Activated CD8-positive, alpha-beta T cell treated with anti-CD3 and anti-CD28 coated beads, Interleukin-2, amount 10 ng/mL, durations not matched to agents 7 days and 5 days (primary cell): Measurements from ENCODE around the gene NLK. TPM values are rescaled to one million over a fixed set of nuclear protein-coding genes. Genes with fewer than 3 reads are reported as not detected.
"Not testable (repeated sequence)": the region's sequence is repeated elsewhere in the genome, so short reads cannot be mapped to it uniquely, and the experiment has no call there.

Experiments used
- ATAC-seq: fragments of 150-1000 bp; cut with Tn5 transposase; one replicate; pipeline ENCODE4 v1.10.0; 2021; ENCODE audit warnings: moderate library complexity
- CTCF ChIA-PET: fragments of 350-600 bp; sonication (Branson Sonifier 250); formaldehyde crosslinking; loops from one replicate; lab custom pipeline; 2021; ENCODE audit warnings: antibody characterized with exemption; lab: Charles Lee
- POLR2A ChIA-PET: fragments of 350-600 bp; sonication (Branson Sonifier 250); formaldehyde crosslinking; loops from one replicate; lab custom pipeline; 2021; ENCODE audit warnings: antibody characterized with exemption; lab: Charles Lee
- DNase-seq: peaks from one replicate; pipeline ENCODE4 v3.0.0-alpha.2; 2020
- H3K27ac Mint-ChIP-seq: one replicate; pipeline ENCODE4 v1.8.0; 2021; ENCODE audit warnings: mild to moderate bottlenecking, mixed read lengths
- H3K27me3 Mint-ChIP-seq: one replicate; pipeline ENCODE4 v1.8.0; 2021; ENCODE audit warnings: low read depth, mixed read lengths
- H3K36me3 Mint-ChIP-seq: one replicate; pipeline ENCODE4 v1.8.0; 2021; ENCODE audit warnings: low read depth, mixed read lengths
- H3K4me1 Mint-ChIP-seq: one replicate; pipeline ENCODE4 v1.8.0; 2021; ENCODE audit warnings: low read depth, mixed read lengths
- H3K4me3 Mint-ChIP-seq: one replicate; pipeline ENCODE4 v1.8.0; 2021; ENCODE audit warnings: mild to moderate bottlenecking, mixed read lengths
- H3K9me3 Mint-ChIP-seq: one replicate; pipeline ENCODE4 v1.8.0; 2022; ENCODE audit warnings: mixed read lengths; ENCODE audit not compliant: insufficient read depth
- total RNA-seq, 2 experiments: library from RNA; stranded (reverse); gene quantifications; one replicate each; pipeline ENCODE4 v1.2.3, GENCODE V29; 2021

Gene NLK
- total RNA-seq, 2 experiments from 2014 or later: 11.2 to 12.0 TPM

- H3K4me1 Mint-ChIP-seq: peaks cover 18% of the 10 kb centered on the region
- H3K9me3 Mint-ChIP-seq: no peaks in the 10 kb centered on the region
- ChIA-PET POLR2A (no interaction called here), CTCF (no interaction called here)
- peak overlapping the region; percentile 73 for H3K4me3 Mint-ChIP-seq
- ATAC-seq: no peak
- peaks cover 42% of the 10 kb centered on the region for H3K27me3 Mint-ChIP-seq
- no peak for DNase-seq
- peak overlapping the region; percentile 20 for H3K27ac Mint-ChIP-seq
- no peaks in the 10 kb centered on the region for H3K36me3 Mint-ChIP-seq
Observed at GRCh38 chr17:28228109-28228840, 185.8 kb downstream of the NLK start.

DNA sequence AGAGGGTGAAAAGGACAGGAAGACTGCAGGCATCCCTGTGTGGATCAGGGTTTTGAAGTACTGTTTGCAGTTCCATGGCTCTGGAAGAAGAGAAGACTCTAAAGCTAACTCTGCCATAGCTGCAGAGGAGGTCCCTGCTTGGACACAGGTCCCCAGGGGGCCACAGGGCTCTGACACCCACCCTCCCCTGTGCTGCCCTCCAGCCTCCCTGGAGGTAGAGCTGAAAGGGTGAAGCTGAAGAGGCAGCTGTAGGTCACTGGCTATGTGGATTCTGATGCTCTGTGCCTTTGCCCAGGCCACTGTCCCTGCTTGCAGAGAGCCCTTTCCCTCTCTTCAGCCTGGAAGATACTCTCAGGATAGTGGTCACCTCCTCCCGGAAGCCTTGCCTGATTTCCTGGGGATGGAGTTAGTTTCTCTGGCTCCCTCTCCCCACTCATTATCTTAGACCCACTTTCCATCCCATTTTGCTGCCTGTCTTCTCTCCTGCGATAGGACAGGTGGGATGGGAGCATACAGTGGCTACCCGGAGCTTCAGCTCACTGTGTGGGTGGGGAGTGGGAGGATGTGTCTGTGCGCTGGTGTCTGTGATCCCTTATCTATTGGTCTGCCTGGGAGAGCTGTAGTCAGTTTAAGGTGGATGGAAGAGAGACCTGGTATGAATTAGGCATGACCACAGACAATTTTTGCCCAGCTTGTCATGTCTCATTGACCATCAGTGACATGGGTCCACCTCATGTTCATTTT is 186.7 kb downstream of the NLK start:
- H3K4me3 Mint-ChIP-seq: no peak overlapping the region
- ChIA-PET CTCF (interaction anchor here (2.9 kb wide), 1 partner anchor 23 kb away, joined by 9 read pairs; no protein-coding TSS in a partner anchor), POLR2A (no interaction called here)
- DNase-seq: no peak
- H3K27ac Mint-ChIP-seq: no peak overlapping the region
- ATAC-seq: no peak
- no peaks in the 10 kb centered on the region for H3K9me3 Mint-ChIP-seq
- H3K36me3 Mint-ChIP-seq: no peaks in the 10 kb centered on the region
- H3K27me3 Mint-ChIP-seq: peaks cover 42% of the 10 kb centered on the region
- peaks cover 18% of the 10 kb centered on the region for H3K4me1 Mint-ChIP-seq

DNA sequence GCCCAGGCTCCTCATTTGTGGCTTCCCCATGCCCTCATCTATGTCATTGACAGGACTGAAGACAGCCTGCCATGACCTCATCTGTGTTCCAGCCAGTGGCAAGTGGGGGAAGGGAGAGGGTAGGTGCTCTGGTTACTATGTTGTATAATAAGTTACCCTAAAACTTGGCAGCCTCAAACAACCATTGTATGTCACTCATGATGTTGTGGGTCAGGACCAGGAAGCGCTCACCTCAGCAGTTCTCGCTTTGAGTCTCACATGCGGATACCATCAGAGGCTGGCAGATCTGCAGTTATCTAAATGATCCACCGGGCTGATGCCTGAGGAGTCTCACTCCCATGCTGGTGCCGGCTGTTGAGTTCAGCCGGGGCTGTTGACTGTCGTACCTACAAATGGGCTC is 187.5 kb downstream of the NLK start:
- ATAC-seq: peak; percentile 70
- ChIA-PET POLR2A (no interaction called here), CTCF (interaction anchor here (1.3 to 2.9 kb wide), 3 partner anchors 16 to 22 kb away, joined by 3 to 9 read pairs (median 3); no protein-coding TSS in a partner anchor)
- Mint-ChIP-seq H3K27ac (no peak overlapping the region), H3K9me3 (no peaks in the 10 kb centered on the region), H3K36me3 (no peaks in the 10 kb centered on the region), H3K4me1 (peaks cover 18% of the 10 kb centered on the region), H3K27me3 (peaks cover 42% of the 10 kb centered on the region), H3K4me3 (no peak overlapping the region)
- DNase-seq: peak; percentile 42

GRCh38 chr17:28230607-28231006 is 188.1 kb downstream of the NLK start:
- ATAC-seq, H3K4me3 Mint-ChIP-seq, H3K9me3 Mint-ChIP-seq, DNase-seq, POLR2A ChIA-PET, H3K36me3 Mint-ChIP-seq, H3K27ac Mint-ChIP-seq: not testable (repeated sequence)
- Mint-ChIP-seq H3K4me1 (peaks cover 18% of the 10 kb centered on the region), H3K27me3 (peaks cover 42% of the 10 kb centered on the region)
- CTCF ChIA-PET: interaction anchor here (0.9 to 2.9 kb wide), 4 partner anchors 9 to 21 kb away, joined by 3 to 9 read pairs (median 3); no protein-coding TSS in a partner anchor

DNA sequence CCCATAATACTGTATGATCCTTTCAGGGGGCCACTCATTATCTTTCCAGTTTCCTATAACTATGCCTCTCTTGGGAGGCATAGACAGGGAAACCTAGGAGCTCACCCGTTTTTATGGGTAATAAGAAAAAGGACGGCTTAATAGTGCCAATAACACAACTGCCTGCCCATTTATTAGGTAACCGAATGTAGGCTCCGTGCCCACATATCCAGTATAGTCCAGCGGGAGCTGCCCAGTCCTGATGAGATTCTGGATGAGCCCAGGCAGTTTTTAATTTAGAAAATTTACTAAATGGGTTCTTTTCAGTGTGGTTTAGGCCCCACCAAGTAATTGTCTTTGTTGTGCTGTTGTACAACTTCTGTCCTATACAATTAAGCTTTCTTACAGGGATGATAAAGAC is 189.1 kb downstream of the NLK start:
- H3K4me1 Mint-ChIP-seq: peaks cover 18% of the 10 kb centered on the region
- DNase-seq, H3K36me3 Mint-ChIP-seq, H3K27ac Mint-ChIP-seq, POLR2A ChIA-PET, H3K9me3 Mint-ChIP-seq, H3K4me3 Mint-ChIP-seq, ATAC-seq: not testable (repeated sequence)
- CTCF ChIA-PET: interaction anchor here (0.7 to 2.9 kb wide), 5 partner anchors 8 to 338 kb away, joined by 3 to 9 read pairs (median 3); no protein-coding TSS in a partner anchor
- H3K27me3 Mint-ChIP-seq: peaks cover 39% of the 10 kb centered on the region

- ATAC-seq, H3K9me3 Mint-ChIP-seq, H3K36me3 Mint-ChIP-seq, H3K4me3 Mint-ChIP-seq, POLR2A ChIA-PET, DNase-seq, H3K27ac Mint-ChIP-seq: not testable (repeated sequence)
- peaks cover 29% of the 10 kb centered on the region for H3K27me3 Mint-ChIP-seq
- CTCF ChIA-PET: interaction anchor here (1.3 to 1.6 kb wide), 3 partner anchors 19 to 339 kb away, joined by 3 to 7 read pairs (median 3); no protein-coding TSS in a partner anchor
- H3K4me1 Mint-ChIP-seq: peaks cover 11% of the 10 kb centered on the region
Observed at GRCh38 chr17:28232966-28233870, 190.7 kb downstream of the NLK start.

- H3K4me1 Mint-ChIP-seq, H3K4me3 Mint-ChIP-seq, ATAC-seq, H3K9me3 Mint-ChIP-seq, H3K36me3 Mint-ChIP-seq, POLR2A ChIA-PET, H3K27ac Mint-ChIP-seq, DNase-seq: not testable (repeated sequence)
- peaks cover 21% of the 10 kb centered on the region for H3K27me3 Mint-ChIP-seq
- CTCF ChIA-PET: interaction anchor here (1.5 to 2.3 kb wide), 3 partner anchors 17 to 42 kb away, joined by 3 to 8 read pairs (median 7); no protein-coding TSS in a partner anchor
Observed at GRCh38 chr17:28233872-28234856, 191.7 kb downstream of the NLK start.

DNA sequence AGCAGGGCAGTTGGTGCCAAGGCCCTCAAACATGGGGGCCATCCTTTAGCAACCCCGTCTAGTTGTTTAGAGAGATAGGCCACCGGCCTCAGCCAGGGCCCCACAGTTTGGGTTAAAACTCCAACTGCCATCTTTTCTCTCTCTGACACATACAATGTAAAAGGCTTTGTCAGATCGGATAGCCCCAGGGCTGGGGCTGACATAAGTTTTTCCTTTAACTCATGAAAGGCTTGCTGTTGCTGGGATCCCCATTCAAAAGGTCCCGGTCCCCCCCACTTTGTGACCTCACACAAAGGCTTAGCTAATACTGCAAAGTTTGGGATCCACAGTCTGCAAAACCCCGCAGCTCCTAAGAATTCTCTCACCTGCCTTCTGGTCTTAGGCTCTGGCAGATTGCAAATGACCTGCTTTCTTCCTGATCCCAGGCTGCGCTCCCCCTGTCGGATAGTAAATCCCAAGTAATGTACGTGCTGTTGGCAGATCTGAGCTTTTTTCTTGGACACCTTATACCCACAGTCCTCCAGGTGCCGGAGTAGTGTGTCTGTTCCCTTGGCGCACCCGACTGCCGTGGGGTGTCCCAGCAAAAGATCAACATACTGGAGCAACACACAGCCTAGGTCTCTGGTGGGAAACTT is 192.7 kb downstream of the NLK start:
- H3K27ac Mint-ChIP-seq, ATAC-seq, DNase-seq, H3K36me3 Mint-ChIP-seq, H3K9me3 Mint-ChIP-seq, H3K4me1 Mint-ChIP-seq, H3K4me3 Mint-ChIP-seq: not testable (repeated sequence)
- ChIA-PET CTCF (interaction anchor here (1.2 to 2.3 kb wide), 2 partner anchors 14 to 16 kb away, joined by 4 to 8 read pairs; no protein-coding TSS in a partner anchor), POLR2A (interaction anchor here (1.1 kb wide), 1 partner anchor 122 kb away, joined by 3 read pairs; the partner anchor contains the start of gene POLDIP2)
- H3K27me3 Mint-ChIP-seq: peaks cover 13% of the 10 kb centered on the region

DNA sequence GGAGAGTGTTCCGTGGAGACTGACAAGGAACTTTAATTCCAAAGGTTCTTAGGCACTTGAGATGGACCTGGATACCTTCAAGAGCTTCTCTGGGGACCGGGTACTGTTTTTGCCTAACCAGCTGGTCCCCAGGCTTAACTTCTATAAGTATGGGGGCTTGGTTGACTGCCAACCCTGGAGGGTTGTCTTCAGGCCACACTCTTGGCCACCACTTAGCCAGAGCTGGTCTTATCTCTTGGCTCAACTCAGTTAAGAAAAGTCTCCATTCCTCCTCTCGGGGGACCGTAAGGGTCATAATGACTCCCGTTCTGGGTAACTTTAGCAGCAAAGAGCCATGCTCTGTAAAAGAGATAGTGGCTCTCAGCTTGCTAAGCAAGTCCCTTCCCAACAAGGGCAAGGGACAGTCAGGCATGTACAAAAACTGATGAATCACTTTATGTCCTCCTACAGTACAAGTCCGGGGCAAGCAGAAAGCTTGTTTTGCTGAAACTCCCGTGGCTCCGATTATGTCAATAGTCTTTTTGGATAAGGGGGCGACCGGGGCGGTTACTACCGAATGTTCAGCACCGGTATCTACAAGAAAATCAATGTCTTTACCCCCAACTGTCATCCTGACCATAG is 193.7 kb downstream of the NLK start:
- not testable (repeated sequence) for H3K36me3 Mint-ChIP-seq, H3K27ac Mint-ChIP-seq, H3K27me3 Mint-ChIP-seq, DNase-seq, H3K4me1 Mint-ChIP-seq, ATAC-seq, H3K4me3 Mint-ChIP-seq, H3K9me3 Mint-ChIP-seq
- ChIA-PET POLR2A (interaction anchor here (1.1 kb wide), 1 partner anchor 121 kb away, joined by 3 read pairs; the partner anchor contains the start of gene POLDIP2), CTCF (interaction anchor here (1.2 to 2.3 kb wide), 3 partner anchors 15 to 121 kb away, joined by 3 to 8 read pairs (median 4); partner anchors contain the start of gene POLDIP2)
